Right atrium auricular region (tissue), 2 donors: ENCODE measurements around the gene POFUT1. TPM values are rescaled to one million over a fixed set of nuclear protein-coding genes. Genes with fewer than 3 reads are reported as not detected.
"Not testable (repeated sequence)": the region's sequence is repeated elsewhere in the genome, so short reads cannot be mapped to it uniquely, and the experiment has no call there.

Experiments used
- DNase-seq: peaks from one replicate; pipeline ENCODE4 v3.0.0-alpha.2; 2019; ENCODE audit warnings: low spot score
- H3K27ac ChIP-seq, 2 donors: fragments of 200-600 bp; sonication (generic); 1 replicate in 1 of 2; 2 replicates in 1 of 2; pipeline ENCODE4 v1.5.1; 2016 to 2019
- H3K27me3 ChIP-seq, 2 donors: fragments of 200-600 bp; sonication (generic); one replicate each; pipeline versions ENCODE4 v1.5.1 to v1.6.0; 2017 to 2019
- H3K36me3 ChIP-seq: fragments of 200-600 bp; sonication (generic); one replicate; pipeline ENCODE4 v1.5.1; 2016
- H3K4me1 ChIP-seq, 2 donors: fragments of 200-600 bp; sonication (generic); one replicate each; pipeline versions ENCODE4 v1.5.1 to v1.6.0; 2017 to 2019
- H3K4me3 ChIP-seq, 2 donors: fragments of 200-600 bp; sonication (generic); 1 replicate in 1 of 2; 2 replicates in 1 of 2; pipeline ENCODE4 v1.5.1; 2017 to 2019; ENCODE audit warnings: mild to moderate bottlenecking in 1 of 2, moderate library complexity in 1 of 2
- H3K9me3 ChIP-seq, 2 donors: fragments of 200-600 bp; sonication (generic); one replicate each; pipeline ENCODE4 v1.5.1; 2019
- total RNA-seq, 2 donors: library from RNA; depleted of rRNA; stranded (reverse); fragments of >200 nt; gene quantifications; one replicate each; pipeline ENCODE4 v1.1.0, GENCODE V29; 2016
- TF ChIP-seq, protein P1 (sequence below), 2 donors: fragments of 200-600 bp; sonication (generic); IDR thresholded peaks; one replicate each; pipeline ENCODE4 v1.5.1; 2019; ENCODE audit warnings: antibody characterized with exemption in 2 of 2

The POFUT1 gene
- total RNA-seq, 2 donors from 2014 or later: 26.8 to 31.6 TPM

- Histone ChIP-seq H3K27me3 (no peaks in the 10 kb centered on the region), H3K4me3 (no peak overlapping the region), H3K36me3 (peaks cover 53% of the 10 kb centered on the region), H3K27ac (no peak overlapping the region), H3K4me1 (peaks cover 0 to 28% of the 10 kb centered on the region in 2 donors), H3K9me3 (no peaks in the 10 kb centered on the region)
- DNase-seq: no peak
- TF ChIP-seq, protein P1, sequence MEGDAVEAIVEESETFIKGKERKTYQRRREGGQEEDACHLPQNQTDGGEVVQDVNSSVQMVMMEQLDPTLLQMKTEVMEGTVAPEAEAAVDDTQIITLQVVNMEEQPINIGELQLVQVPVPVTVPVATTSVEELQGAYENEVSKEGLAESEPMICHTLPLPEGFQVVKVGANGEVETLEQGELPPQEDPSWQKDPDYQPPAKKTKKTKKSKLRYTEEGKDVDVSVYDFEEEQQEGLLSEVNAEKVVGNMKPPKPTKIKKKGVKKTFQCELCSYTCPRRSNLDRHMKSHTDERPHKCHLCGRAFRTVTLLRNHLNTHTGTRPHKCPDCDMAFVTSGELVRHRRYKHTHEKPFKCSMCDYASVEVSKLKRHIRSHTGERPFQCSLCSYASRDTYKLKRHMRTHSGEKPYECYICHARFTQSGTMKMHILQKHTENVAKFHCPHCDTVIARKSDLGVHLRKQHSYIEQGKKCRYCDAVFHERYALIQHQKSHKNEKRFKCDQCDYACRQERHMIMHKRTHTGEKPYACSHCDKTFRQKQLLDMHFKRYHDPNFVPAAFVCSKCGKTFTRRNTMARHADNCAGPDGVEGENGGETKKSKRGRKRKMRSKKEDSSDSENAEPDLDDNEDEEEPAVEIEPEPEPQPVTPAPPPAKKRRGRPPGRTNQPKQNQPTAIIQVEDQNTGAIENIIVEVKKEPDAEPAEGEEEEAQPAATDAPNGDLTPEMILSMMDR (IDR thresholded peaks at IDR 0.05): no peak
Measured at GRCh38 chr20:32195581-32195980, 12.1 kb upstream of the POFUT1 start.

DNA sequence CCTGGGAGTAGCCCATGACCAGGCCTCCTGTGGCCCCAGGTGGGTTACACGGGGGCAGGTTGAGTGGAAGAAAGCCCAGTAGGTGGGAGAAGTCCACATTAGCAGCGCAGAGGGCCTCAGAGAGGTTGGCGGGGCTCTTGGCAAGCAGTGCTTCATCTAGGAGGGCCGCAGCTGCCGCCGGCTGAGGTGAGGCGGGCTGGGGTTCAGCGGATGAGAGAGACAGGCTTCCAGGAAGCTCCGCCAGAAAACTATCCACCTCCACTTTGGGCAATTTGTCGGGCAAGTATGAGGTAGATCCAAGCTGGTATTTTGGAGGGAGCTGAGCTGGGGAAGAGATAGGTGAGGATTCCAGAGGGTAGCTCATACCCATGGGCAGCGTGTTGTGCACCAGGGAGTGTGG is 11.1 kb upstream of the POFUT1 start:
- Histone ChIP-seq H3K4me1 (peaks cover 0 to 29% of the 10 kb centered on the region in 2 donors), H3K36me3 (peaks cover 63% of the 10 kb centered on the region)
- DNase-seq, H3K27ac ChIP-seq, H3K9me3 ChIP-seq, H3K4me3 ChIP-seq, H3K27me3 ChIP-seq: not testable (repeated sequence)

DNA sequence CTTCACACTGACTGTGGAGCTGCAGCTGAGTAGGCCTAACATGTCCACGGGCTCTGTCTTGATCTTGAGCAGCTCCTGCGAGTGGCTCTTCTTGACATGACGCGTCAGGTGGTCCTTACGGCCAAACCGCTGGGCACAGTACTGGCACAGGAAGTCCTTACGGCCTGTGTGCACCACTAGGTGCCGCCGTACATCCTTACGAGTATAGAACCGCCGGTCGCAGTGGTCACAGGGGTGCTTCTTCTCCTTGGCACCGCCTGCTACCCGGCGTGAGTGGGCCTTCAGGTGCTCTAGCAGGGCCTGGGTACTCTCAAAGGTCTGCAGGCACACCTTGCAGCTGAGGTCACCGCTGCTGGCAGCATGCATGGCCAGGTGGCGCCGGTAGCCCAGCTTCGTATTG is 10.5 kb upstream of the POFUT1 start:
- Histone ChIP-seq H3K4me1 (peaks cover 0 to 29% of the 10 kb centered on the region in 2 donors), H3K36me3 (peaks cover 66% of the 10 kb centered on the region)
- not testable (repeated sequence) for H3K4me3 ChIP-seq, H3K27ac ChIP-seq, H3K9me3 ChIP-seq, DNase-seq, H3K27me3 ChIP-seq

- Histone ChIP-seq H3K27ac (no peak overlapping the region), H3K36me3 (peaks cover 66% of the 10 kb centered on the region), H3K4me3 (no peak overlapping the region), H3K4me1 (peaks cover 0 to 29% of the 10 kb centered on the region in 2 donors), H3K27me3 (no peaks in the 10 kb centered on the region), H3K9me3 (no peaks in the 10 kb centered on the region)
- no peak for DNase-seq
- TF ChIP-seq, protein P1 (IDR thresholded peaks at IDR 0.05): no peak
Measured at GRCh38 chr20:32199006-32199405, 8.7 kb upstream of the POFUT1 start.

DNA sequence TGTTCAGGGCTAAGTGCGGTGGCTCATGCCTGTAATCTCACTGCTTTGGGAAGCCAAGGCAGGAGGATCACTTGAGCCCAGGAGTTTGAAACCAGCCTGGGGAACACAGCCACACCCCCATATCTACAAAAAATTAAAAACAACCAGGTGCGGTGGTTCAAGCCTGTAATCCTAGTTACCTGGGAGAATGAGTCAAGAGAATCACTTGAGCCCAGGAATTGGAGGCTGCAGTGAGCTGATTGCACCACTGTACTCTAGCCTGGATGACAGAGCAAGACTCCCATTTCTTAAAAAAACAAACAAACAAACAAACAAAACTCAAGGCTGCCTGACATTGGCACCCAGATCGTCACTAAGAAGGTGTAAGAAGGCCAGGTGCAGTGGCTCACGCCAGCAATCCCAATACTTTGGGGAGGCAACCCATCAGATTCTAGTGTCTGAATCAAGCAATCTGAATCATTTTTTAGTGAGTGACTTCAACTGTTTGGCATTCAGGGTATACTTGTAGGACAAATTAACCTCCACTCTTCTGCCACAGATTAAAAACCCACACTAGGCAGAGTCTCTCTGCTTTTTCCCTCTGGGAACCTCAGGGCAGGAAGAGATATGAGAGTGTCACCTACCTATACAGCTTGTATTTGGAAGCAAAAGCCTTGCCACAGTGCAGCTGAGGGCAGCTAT is 6.2 kb upstream of the POFUT1 start:
- H3K36me3 ChIP-seq: peaks cover 52% of the 10 kb centered on the region
- DNase-seq: no peak
- no peak overlapping the region for H3K4me3 ChIP-seq
- no peaks in the 10 kb centered on the region for H3K27me3 ChIP-seq
- TF ChIP-seq, protein P1 (IDR thresholded peaks at IDR 0.05): no peak
- H3K27ac ChIP-seq: peak overlapping the region; percentile 41 to 87
- H3K4me1 ChIP-seq: peaks cover 0 to 53% of the 10 kb centered on the region in 2 donors
- no peaks in the 10 kb centered on the region for H3K9me3 ChIP-seq

GRCh38 chr20:32201977-32202363 is 5.7 kb upstream of the POFUT1 start:
- no peaks in the 10 kb centered on the region for H3K27me3 ChIP-seq
- TF ChIP-seq, protein P1 (IDR thresholded peaks at IDR 0.05): no peak
- H3K36me3 ChIP-seq: peaks cover 47% of the 10 kb centered on the region
- no peak overlapping the region for H3K4me3 ChIP-seq
- peak overlapping the region; percentile 41 to 87 for H3K27ac ChIP-seq
- H3K4me1 ChIP-seq: peaks cover 0 to 59% of the 10 kb centered on the region in 2 donors
- no peaks in the 10 kb centered on the region for H3K9me3 ChIP-seq
- DNase-seq: no peak
